Measurements from ENCODE around the gene DNAJB13. TPM values are rescaled to one million over a fixed set of nuclear protein-coding genes. Genes with fewer than 3 reads are reported as not detected.

DNAJB13 gene
- total RNA-seq, 4 donors from 2014 or later, result 0.42 TPM; not detected in 3

GRCh38 chr11:74017631-74018030 is 66.8 kb downstream of the DNAJB13 start:
- intact Hi-C loops (cut with DNase I; ENCODE audit: low total_unique reads), result no loop called here
- DNase-seq (ENCODE audit: low spot score in 2 of 2), result peak in 1 of 2 donors; percentile 77
- TF ChIP-seq CTCF (IDR thresholded peaks at IDR 0.05) (no peak), POLR2A (IDR thresholded peaks at IDR 0.05) (no peak)
- WGBS, 2 donors, result 72 to 98% methylated on average over 2 to 3 of the region's 3 CpGs
- no peak overlapping the region for H3K4me3 ChIP-seq (ENCODE audit: low read depth, poor library complexity, severe bottlenecking)

DNA sequence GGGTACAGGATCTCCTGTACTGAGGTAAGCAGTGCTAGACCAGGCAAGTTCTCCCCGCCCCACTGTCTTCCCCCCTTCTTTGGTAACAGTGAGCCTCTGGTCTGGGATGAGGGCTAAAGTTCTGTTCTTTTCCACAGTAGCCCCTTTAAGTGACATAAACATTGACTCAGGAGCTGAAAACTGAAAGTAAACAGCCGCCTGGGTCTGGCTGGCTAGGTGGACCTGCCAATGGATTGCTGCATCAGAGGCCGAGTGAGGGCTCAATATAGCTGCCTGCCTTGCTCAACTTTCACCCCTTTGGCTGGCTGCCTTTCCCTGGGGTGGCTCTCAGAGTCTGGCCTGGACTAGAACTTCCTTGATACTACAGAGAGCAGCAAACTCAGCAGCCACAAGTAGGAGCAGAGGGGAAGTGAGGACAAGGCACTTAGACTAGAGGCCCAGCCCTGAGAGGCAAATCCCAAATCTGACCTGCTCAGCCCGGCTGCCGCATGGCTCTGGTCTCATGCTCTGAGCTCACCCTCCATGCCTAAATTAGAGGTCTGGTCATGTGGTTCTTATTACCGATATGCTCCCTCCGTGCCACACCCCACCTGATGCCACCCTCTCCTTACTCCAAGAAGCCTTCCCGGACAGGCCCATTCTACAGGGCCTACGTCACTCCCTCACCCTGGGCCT is 67.6 kb downstream of the DNAJB13 start:
- peak; percentile 83 to 97 for DNase-seq (ENCODE audit: low spot score in 2 of 2)
- intact Hi-C loops (cut with DNase I; ENCODE audit: low total_unique reads), result no loop called here
- TF ChIP-seq POLR2A (IDR thresholded peaks at IDR 0.05), result no peak
- no peak for TF ChIP-seq CTCF (IDR thresholded peaks at IDR 0.05)
- WGBS, 2 donors, result 51 to 59% methylated on average over 8 to 9 of the region's 9 CpGs
- no peak overlapping the region for H3K4me3 ChIP-seq (ENCODE audit: low read depth, poor library complexity, severe bottlenecking)

GRCh38 chr11:74019104-74019738 is 68.4 kb downstream of the DNAJB13 start:
- DNase-seq (ENCODE audit: low spot score in 2 of 2), result peak in 1 of 2 donors; percentile 73
- intact Hi-C loops (cut with DNase I; ENCODE audit: low total_unique reads), result no loop called here
- H3K4me3 ChIP-seq (ENCODE audit: low read depth, poor library complexity, severe bottlenecking), result no peak overlapping the region
- TF ChIP-seq POLR2A (IDR thresholded peaks at IDR 0.05) (no peak), CTCF (IDR thresholded peaks at IDR 0.05) (no peak)
- 55 to 63% methylated on average over 4 of the region's 4 CpGs for WGBS, 2 donors

GRCh38 chr11:74019860-74020259 is 69.0 kb downstream of the DNAJB13 start:
- intact Hi-C loops (cut with DNase I; ENCODE audit: low total_unique reads), result no loop called here
- 88 to 92% methylated on average over 4 of the region's 4 CpGs for WGBS, 2 donors

More at GRCh38 chr11:74019860-74020259, 69.0 kb downstream of the DNAJB13 start:
- TF ChIP-seq POLR2A (IDR thresholded peaks at IDR 0.05) (no peak), CTCF (IDR thresholded peaks at IDR 0.05) (no peak)
- H3K4me3 ChIP-seq (ENCODE audit: low read depth, poor library complexity, severe bottlenecking), result no peak overlapping the region
- peak in 1 of 2 donors; percentile 39 for DNase-seq (ENCODE audit: low spot score in 2 of 2)

Other genes starting within 250 kb of the DNAJB13 start
- 100 to 1,000 TPM; 119 to 178 (median 151) TPM for gene RAB6A, start 190.0 kb upstream of the DNAJB13 start, total RNA-seq
- 10 to 100 TPM; 15.2 to 26.4 (median 21.0) TPM for gene MRPL48, start 163.2 kb upstream of the DNAJB13 start, total RNA-seq
- gene COA4, start 74.2 kb upstream of the DNAJB13 start, total RNA-seq, result 10 to 100 TPM; 32.5 to 50.0 (median 36.7) TPM
- 10 to 100 TPM in 3 of 4 donors, 1 to 10 TPM in 1; 9.8 to 21.2 (median 13.5) TPM for gene PAAF1, start 74.0 kb upstream of the DNAJB13 start, total RNA-seq
- 10 to 100 TPM in 2 of 4 donors, 1 to 10 TPM in 2; 2.2 to 14.0 (median 10.1) TPM for gene UCP2, start 31.8 kb downstream of the DNAJB13 start, total RNA-seq
- 1 to 10 TPM in 3 of 4 donors, under 1 TPM in 1; 0.68 to 6.4 (median 3.6) TPM for gene UCP3, start 58.1 kb downstream of the DNAJB13 start, total RNA-seq
- gene C2CD3, start 220.0 kb downstream of the DNAJB13 start, total RNA-seq, result 10 to 100 TPM; 16.9 to 28.0 (median 24.4) TPM
- 10 to 100 TPM; 34.7 to 45.7 (median 39.0) TPM for gene PPME1, start 220.3 kb downstream of the DNAJB13 start, total RNA-seq

All from lower leg skin (tissue), 4 donors.